HepG2 (cell line): ENCODE data around the gene MCRIP2. TPM values are rescaled to one million over a fixed set of nuclear protein-coding genes. Genes with fewer than 3 reads are reported as not detected.
A peak's percentile ranks its signal among the peaks of the same experiment; 100 is the strongest.

Source experiments
- AHR ChIP-seq: IDR thresholded peaks from 2 replicates; pipeline ENCODE4 v1.6.1; 2018; ENCODE audit warnings: missing genetic modification reagents, missing compliant biosample characterization
- EEA1 ChIP-seq: sonication (generic); formaldehyde crosslinking; IDR thresholded peaks from 2 replicates; pipeline ENCODE4 v1.5.1; 2020; ENCODE audit warnings: mild to moderate bottlenecking, missing genetic modification reagents, borderline replicate concordance
- EHMT2 ChIP-seq: fragments of 200-600 bp; sonication (generic); IDR thresholded peaks from 2 replicates; pipeline ENCODE4 v1.7.0; 2017; ENCODE audit warnings: antibody characterized with exemption, low read depth, low read length, borderline replicate concordance
- ESRRA ChIP-seq: sonication (generic); formaldehyde crosslinking; IDR thresholded peaks from 2 replicates; pipeline ENCODE4 v1.5.1; 2020; ENCODE audit warnings: mild to moderate bottlenecking, low read depth, missing genetic modification reagents
- GPN1 ChIP-seq: sonication (generic); formaldehyde crosslinking; IDR thresholded peaks from 2 replicates; pipeline ENCODE4 v1.5.1; 2020; ENCODE audit warnings: missing genetic modification reagents, borderline replicate concordance
- HNF4A ChIP-seq: sonication (generic); formaldehyde crosslinking; IDR thresholded peaks from 2 replicates; pipeline ENCODE4 v1.4.0; 2020; ENCODE audit warnings: missing genetic modification reagents
- IKZF1 ChIP-seq: fragments of 450-650 bp; IDR thresholded peaks from 2 replicates; pipeline ENCODE4 v1.7.1; 2016
- IKZF4 ChIP-seq: sonication (generic); formaldehyde crosslinking; IDR thresholded peaks from 2 replicates; pipeline ENCODE4 v1.5.1; 2020; ENCODE audit warnings: borderline replicate concordance, mild to moderate bottlenecking, low read depth, missing genetic modification reagents; ENCODE audit errors: not compliant biosample characterization
- JUN ChIP-seq: sonication (generic); formaldehyde crosslinking; IDR thresholded peaks from 2 replicates; pipeline ENCODE4 v1.4.0; 2020; ENCODE audit warnings: mild to moderate bottlenecking, missing genetic modification reagents
- JUNB ChIP-seq: sonication (generic); formaldehyde crosslinking; IDR thresholded peaks from 2 replicates; pipeline ENCODE4 v1.8.0; 2022; ENCODE audit warnings: missing genetic modification reagents, mild to moderate bottlenecking, borderline replicate concordance
- LBX2 ChIP-seq: sonication (generic); formaldehyde crosslinking; IDR thresholded peaks from 2 replicates; pipeline ENCODE4 v1.5.0; 2020; ENCODE audit warnings: missing genetic modification reagents, mild to moderate bottlenecking, borderline replicate concordance
- MTERF4 ChIP-seq: sonication (generic); formaldehyde crosslinking; IDR thresholded peaks from 2 replicates; pipeline ENCODE4 v1.8.0; 2023; ENCODE audit warnings: mild to moderate bottlenecking, missing genetic modification reagents
- MXD4 ChIP-seq: IDR thresholded peaks from 2 replicates; pipeline ENCODE4 v1.6.1; 2016; ENCODE audit warnings: mild to moderate bottlenecking, missing biosample characterization, missing genetic modification reagents
- NFE2 ChIP-seq: sonication (generic); formaldehyde crosslinking; IDR thresholded peaks from 2 replicates; pipeline ENCODE4 v1.4.0; 2020; ENCODE audit warnings: missing genetic modification reagents
- REXO4 ChIP-seq: sonication (generic); formaldehyde crosslinking; IDR thresholded peaks from 2 replicates; pipeline ENCODE4 v1.8.0; 2022; ENCODE audit warnings: missing genetic modification reagents, mild to moderate bottlenecking, borderline replicate concordance
- RFX1 ChIP-seq: fragments of 450-650 bp; IDR thresholded peaks from 2 replicates; pipeline ENCODE4 v1.6.1; 2017
- TEF ChIP-seq: sonication (generic); formaldehyde crosslinking; IDR thresholded peaks from 2 replicates; pipeline ENCODE4 v1.5.0; 2020; ENCODE audit warnings: missing genetic modification reagents
- ZNF253 ChIP-seq: sonication (generic); formaldehyde crosslinking; IDR thresholded peaks from 2 replicates; pipeline ENCODE4 v1.8.0; 2022; ENCODE audit warnings: mild to moderate bottlenecking, missing genetic modification reagents, borderline replicate concordance
- ZNF333 ChIP-seq: sonication (generic); formaldehyde crosslinking; IDR thresholded peaks from 2 replicates; pipeline ENCODE4 v1.4.0; 2020; ENCODE audit warnings: mild to moderate bottlenecking, missing genetic modification reagents, borderline replicate concordance
- ZNF660 ChIP-seq: sonication (generic); formaldehyde crosslinking; IDR thresholded peaks from 2 replicates; pipeline ENCODE4 v1.5.1; 2020; ENCODE audit warnings: mild to moderate bottlenecking, low read depth, missing genetic modification reagents, borderline replicate concordance
- ZNF768 ChIP-seq: sonication (generic); formaldehyde crosslinking; IDR thresholded peaks from 2 replicates; pipeline ENCODE4 v1.4.0; 2020; ENCODE audit warnings: missing genetic modification reagents
- polyA plus RNA-seq, 8 experiments: library from polyadenylated mRNA; depleted of rRNA in 3 of 8; stranded (reverse) in 7 of 8; unstranded in 1 of 8; fragments of >200 nt; fragmentation: Illumina TruSeq in 4 of 8; extraction: Trizol in 4 of 8; gene quantifications; 2 replicates each; pipeline versions ENCODE4 v1.2.1 to v1.2.3, GENCODE V29; 2011 to 2016; ENCODE audit warnings: low read depth in 4 of 8, missing spikeins in 1 of 8, mixed read lengths in 1 of 8; ENCODE audit not compliant: insufficient read depth in 1 of 8
- total RNA-seq, 5 experiments: library from RNA; depleted of rRNA; stranded (reverse); fragments of >200 nt; fragmentation: Illumina TruSeq; extraction: Trizol; gene quantifications; 2 replicates each; pipeline ENCODE4 v1.2.3, GENCODE V29; 2016; ENCODE audit warnings: low read depth in 1 of 5
- TF ChIP-seq, protein P1 (sequence below): sonication (generic); formaldehyde crosslinking; IDR thresholded peaks from 2 replicates; pipeline ENCODE4 v1.8.0; 2022; ENCODE audit warnings: mild to moderate bottlenecking, missing genetic modification reagents, moderate library complexity
- TF ChIP-seq, protein P2 (sequence below): sonication (generic); formaldehyde crosslinking; IDR thresholded peaks from 2 replicates; pipeline ENCODE4 v1.4.0; 2020; ENCODE audit warnings: missing genetic modification reagents
- TF ChIP-seq, protein P3 (sequence below): sonication (generic); formaldehyde crosslinking; IDR thresholded peaks from 2 replicates; pipeline ENCODE4 v1.5.0; 2020; ENCODE audit warnings: missing genetic modification reagents

Gene MCRIP2
- total and polyA plus RNA-seq, 2 of the 13 experiments (the other 11 are each of a cell fraction or from before 2014, with no cell fraction given) = 39.6 to 76.7 TPM

- TF ChIP-seq, protein P1, sequence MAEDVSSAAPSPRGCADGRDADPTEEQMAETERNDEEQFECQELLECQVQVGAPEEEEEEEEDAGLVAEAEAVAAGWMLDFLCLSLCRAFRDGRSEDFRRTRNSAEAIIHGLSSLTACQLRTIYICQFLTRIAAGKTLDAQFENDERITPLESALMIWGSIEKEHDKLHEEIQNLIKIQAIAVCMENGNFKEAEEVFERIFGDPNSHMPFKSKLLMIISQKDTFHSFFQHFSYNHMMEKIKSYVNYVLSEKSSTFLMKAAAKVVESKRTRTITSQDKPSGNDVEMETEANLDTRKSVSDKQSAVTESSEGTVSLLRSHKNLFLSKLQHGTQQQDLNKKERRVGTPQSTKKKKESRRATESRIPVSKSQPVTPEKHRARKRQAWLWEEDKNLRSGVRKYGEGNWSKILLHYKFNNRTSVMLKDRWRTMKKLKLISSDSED (CRISPR knock-in tag) = peak; percentile 74; the same call in 1 of the 2 replicates
- TF ChIP-seq ZNF333 (CRISPR knock-in tag) (peak; percentile 19; the same call in 1 of the 2 replicates), LBX2 (peak; percentile 91), ZNF253 (CRISPR knock-in tag) (peak; percentile 92; the same call in 1 of the 2 replicates), TEF (no peak), JUN (CRISPR knock-in tag) (0 out of 2 replicates have a peak, but pooled peaks have one; percentile 36), MTERF4 (CRISPR knock-in tag) (peak; percentile 52), MXD4 (CRISPR knock-in tag) (0 out of 2 replicates have a peak, but pooled peaks have one; percentile 18), HNF4A (CRISPR knock-in tag) (no peak), ESRRA (no peak), EHMT2 (no peak), RFX1 (no peak), ZNF768 (CRISPR knock-in tag) (peak; percentile 77; the same call in 1 of the 2 replicates), REXO4 (0 out of 2 replicates have a peak, but pooled peaks have one; percentile 83), AHR (CRISPR knock-in tag) (peak; percentile 96; the same call in 1 of the 2 replicates), JUNB (CRISPR knock-in tag) (peak; percentile 17; the same call in 1 of the 2 replicates), GPN1 (peak; percentile 23; the same call in 1 of the 2 replicates), IKZF1 (no peak), ZNF660 (CRISPR knock-in tag) (0 out of 2 replicates have a peak, but pooled peaks have one; percentile 65), NFE2 (CRISPR knock-in tag) (no peak), EEA1 (CRISPR knock-in tag) (no peak), IKZF4 (CRISPR knock-in tag) (peak; percentile 75)
- TF ChIP-seq, protein P2, sequence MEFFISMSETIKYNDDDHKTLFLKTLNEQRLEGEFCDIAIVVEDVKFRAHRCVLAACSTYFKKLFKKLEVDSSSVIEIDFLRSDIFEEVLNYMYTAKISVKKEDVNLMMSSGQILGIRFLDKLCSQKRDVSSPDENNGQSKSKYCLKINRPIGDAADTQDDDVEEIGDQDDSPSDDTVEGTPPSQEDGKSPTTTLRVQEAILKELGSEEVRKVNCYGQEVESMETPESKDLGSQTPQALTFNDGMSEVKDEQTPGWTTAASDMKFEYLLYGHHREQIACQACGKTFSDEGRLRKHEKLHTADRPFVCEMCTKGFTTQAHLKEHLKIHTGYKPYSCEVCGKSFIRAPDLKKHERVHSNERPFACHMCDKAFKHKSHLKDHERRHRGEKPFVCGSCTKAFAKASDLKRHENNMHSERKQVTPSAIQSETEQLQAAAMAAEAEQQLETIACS (CRISPR knock-in tag) = peak; percentile 90
- TF ChIP-seq, protein P3, sequence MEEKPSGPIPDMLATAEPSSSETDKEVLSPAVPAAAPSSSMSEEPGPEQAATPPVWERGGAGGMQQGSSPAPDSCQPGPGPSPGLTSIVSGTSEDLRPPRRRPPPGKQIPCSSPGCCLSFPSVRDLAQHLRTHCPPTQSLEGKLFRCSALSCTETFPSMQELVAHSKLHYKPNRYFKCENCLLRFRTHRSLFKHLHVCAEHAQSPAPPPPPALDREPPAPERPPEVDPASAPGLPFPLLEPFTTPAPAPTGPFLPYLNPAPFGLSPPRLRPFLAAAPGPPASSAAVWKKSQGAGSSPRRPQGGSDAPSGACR (CRISPR knock-in tag) = peak; percentile 75; the same call in 1 of the 2 replicates
These were observed 53.9 kb downstream of the MCRIP2 start (continued) for GRCh38 chr16:695355-696089.
